GM12864 (cell line): ENCODE data around the gene GATAD2B.

ENCODE experiments used
- DNase-seq: peaks from one replicate; pipeline ENCODE4 v3.0.0-alpha.2; 2011; ENCODE audit warnings: low read depth
- H3K4me3 ChIP-seq: 2 replicates; pipeline ENCODE4 v1.5.1; 2011; ENCODE audit warnings: mild to moderate bottlenecking, low read depth, low read length, control low read depth
- CTCF ChIP-seq: IDR thresholded peaks from 2 replicates; pipeline ENCODE4 v1.5.1; 2011; ENCODE audit warnings: low read depth, mild to moderate bottlenecking, moderate library complexity, low read length, control low read depth, inconsistent platforms; ENCODE audit errors: missing control alignments

GATAD2B gene

GRCh38 chr1:153937331-153937730 is 14.6 kb upstream of the GATAD2B start:
- no peak overlapping the region for H3K4me3 ChIP-seq
- DNase-seq = no peak
- TF ChIP-seq CTCF = no peak

DNA sequence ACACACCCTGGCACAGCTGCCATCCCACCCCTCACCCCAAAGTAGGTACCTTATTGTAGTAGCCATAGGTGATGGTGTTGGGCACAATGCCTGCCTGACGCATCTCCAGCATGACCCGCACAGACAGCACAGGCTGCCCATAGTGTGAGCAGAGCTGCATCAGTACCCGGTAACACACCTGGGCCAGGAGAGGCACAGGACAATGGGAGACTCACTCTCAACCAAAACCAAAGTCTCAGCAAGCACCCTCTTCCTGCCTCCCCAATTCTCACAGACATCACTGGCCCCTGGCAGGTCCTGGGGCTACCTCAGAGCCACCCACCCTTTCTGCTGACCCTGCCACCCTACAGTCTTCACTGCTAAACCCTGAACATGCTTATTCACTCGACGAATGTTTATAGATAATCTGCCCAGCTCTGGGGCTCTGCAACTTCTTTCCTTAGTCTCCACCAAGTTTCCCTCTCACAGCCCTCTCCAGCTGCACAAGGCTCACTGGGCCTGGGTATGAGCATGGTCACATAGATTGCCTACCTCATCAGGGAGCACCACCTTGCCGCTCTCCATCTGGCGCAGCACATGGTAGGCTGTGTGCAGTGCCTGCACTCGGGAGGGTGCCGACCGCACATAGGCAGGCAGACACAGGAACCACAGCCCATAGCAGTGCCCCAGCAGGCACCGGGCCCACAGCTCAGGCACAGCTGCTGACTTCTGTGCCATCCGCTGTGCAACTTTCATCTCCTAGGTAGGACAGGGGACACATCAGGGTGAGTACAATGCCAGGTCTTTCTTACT is 13.4 kb upstream of the GATAD2B start:
- no peak for TF ChIP-seq CTCF
- no peak for DNase-seq
- no peak overlapping the region for H3K4me3 ChIP-seq

GRCh38 chr1:153934746-153935145 is 12.0 kb upstream of the GATAD2B start:
- no peak for DNase-seq
- TF ChIP-seq CTCF = no peak
- H3K4me3 ChIP-seq = no peak overlapping the region

DNA sequence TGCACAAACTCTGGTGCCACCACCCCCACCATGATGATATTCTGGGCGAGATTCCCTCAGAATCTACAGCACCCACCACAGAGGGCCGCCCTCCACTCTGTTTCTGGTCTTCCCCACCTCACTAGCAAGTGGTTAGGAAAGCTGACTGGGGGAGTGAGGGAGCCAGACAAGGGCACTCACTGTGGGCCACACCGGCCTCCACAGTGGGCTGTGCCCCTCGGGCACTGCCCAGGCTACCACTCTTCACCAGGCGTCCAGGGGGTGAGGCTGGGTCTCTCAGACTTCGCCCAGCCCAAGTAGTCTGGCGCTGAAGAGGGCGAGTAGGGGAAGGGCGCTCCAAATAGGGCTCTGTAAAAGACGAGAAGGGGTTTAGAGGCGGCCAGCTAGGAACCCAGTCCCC is 11.2 kb upstream of the GATAD2B start:
- no peak for TF ChIP-seq CTCF
- no peak for DNase-seq

DNA sequence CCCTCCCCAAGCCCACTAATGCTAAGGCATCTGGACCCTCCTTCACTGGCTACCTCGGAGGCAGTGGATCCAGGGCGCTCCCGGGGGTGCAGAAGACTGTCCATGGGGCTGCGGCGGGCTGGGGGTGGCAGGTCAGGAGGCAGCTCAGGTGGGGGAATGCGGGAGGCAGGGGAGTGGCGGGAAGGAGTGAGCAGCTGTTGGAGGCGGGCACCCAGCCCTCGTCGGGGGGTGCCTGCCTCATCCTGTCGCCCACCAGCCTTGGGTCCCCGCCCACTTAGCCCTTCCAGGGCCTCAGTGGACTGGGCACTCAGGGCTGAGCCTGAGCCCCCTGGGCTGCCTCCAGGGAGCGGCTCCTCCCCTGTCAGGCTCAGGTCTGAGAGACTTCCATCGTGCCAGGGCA is 10.7 kb upstream of the GATAD2B start:
- TF ChIP-seq CTCF = no peak
- no peak for DNase-seq
- H3K4me3 ChIP-seq = no peak overlapping the region

More for the DNA sequence above, 11.2 kb upstream of the GATAD2B start:
- H3K4me3 ChIP-seq = no peak overlapping the region

GRCh38 chr1:153932156-153933131 is 9.7 kb upstream of the GATAD2B start:
- DNase-seq = no peak
- no peak for TF ChIP-seq CTCF
- no peak overlapping the region for H3K4me3 ChIP-seq
